Measurements from ENCODE around the gene UGDH.

GRCh38 chr4:39528061-39528465 lies 824 bp upstream of the UGDH start:
- TF ChIP-seq CTCF (IDR thresholded peaks at IDR 0.05) (no peak), POLR2A (IDR thresholded peaks at IDR 0.05) (no peak)

Data from transverse colon (tissue), 3 donors.